Embryonic facial prominence (tissue), 1 donor: Measurements from ENCODE around the gene PLA2G12B.

ENCODE experiments used
- DNase-seq: peaks from one replicate; pipeline ENCODE4 v3.0.0-alpha.2; 2016; ENCODE audit errors: extremely low spot score

PLA2G12B gene

GRCh38 chr10:72890086-72890485 is 64.5 kb downstream of the PLA2G12B start:
- no peak for DNase-seq

DNA sequence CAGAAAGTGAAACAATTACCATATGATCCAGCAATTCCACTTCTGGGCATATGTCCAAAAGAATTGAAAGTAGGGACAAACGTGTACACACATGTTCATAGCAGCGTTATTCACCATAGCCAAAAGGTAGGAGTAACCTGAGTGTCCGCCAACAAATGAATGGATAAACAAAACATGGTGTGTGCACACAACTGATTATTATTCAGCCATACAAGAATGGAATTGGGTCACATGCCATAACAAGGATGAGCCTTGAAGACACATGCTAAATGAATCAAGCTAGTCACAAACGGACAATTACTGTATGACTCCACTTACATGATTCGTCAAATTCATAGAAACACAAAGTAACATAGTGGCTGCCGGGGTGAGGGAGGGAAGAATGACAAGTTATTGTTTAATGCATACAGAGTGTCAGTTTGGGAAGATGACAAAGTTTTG is 65.2 kb downstream of the PLA2G12B start:
- DNase-seq: no peak

DNA sequence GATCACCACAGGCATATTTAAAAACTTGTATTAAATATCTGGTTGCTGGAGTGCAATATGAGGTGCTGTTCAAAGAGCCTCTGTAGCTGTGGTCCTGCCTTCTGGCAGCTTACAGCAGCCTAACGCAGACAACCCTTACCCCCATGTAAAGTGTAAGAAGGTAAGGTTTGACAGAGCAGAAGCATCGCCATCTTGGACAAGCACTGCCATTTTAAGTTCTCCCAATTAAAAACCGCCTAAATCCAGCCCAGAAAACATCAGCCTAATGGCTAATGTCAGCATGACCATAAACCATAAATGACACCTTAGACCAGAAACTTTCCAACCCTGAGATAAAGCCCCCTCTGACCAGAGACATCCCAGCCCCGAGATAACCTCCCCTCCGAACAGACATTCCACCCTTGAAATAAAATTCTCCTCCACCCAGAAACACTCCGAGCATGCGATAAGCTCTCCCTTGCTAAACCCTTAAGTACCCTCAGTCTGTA is 66.4 kb downstream of the PLA2G12B start:
- no peak for DNase-seq

DNA sequence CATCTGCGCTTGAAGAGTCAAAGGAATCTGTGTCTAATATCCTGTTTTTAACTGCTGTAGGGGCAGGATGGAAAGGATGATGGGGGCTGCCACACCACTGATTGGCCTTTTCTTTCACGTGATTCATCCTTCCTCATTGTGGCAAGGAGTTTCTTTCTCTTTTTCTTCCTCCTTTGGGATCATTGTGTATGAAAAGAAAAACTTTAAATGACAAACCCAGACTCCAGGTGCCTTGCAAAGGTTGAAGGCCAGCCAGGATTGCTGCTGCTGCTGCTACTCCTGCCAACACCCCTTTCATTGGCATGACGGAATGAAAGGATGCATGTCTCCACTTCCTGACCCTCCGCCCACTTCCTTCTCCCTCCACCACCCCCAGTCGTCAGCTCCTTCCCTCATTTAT is 67.6 kb downstream of the PLA2G12B start:
- DNase-seq: no peak

DNA sequence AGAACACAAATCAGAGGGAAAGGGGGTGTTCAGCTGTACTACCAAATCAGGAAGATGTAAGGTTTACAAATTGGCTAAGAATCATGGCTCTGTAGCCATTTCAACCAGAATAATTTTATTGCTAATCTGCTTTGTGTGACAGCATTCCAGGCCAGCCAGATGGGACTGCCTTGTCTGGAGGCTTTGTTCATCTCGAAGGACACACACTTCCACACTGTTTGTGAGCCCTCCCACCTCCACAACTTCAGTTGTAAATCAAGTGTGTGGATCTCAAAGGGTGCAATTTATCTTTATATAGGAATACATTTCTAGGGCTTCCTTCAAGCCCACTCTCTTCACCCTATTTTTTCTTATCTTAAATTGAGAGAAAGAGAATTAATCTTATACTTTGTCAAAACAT is 68.0 kb downstream of the PLA2G12B start:
- DNase-seq: no peak

DNA sequence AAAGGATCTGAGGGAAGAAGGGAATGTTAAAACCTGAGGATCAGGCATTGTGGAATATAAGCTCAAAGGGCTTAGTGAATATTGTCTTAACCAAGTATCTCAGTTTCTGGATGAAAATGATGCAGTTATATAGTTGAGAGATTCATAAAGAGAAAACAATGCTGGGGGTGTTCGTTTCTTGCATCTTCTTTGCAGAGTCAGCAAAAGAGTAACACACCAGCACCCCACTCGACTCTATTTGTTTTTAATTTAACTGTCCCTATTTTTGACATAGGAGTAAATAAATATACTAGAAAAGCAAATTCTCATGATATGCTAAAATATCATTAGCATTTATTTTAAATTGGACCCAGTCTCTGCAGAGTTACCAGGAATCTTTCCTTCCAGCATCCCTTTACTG is 68.7 kb downstream of the PLA2G12B start:
- no peak for DNase-seq
